Loucy (cell line): Measurements from ENCODE around the gene GALNT7.

Experiments
- H2AFZ ChIP-seq: fragments of 200-600 bp; sonication (generic); 2 replicates; pipeline ENCODE4 v1.6.0; 2016; ENCODE audit warnings: antibody characterized with exemption, mild to moderate bottlenecking, low read length, moderate library complexity
- H3F3A ChIP-seq: fragments of 200-600 bp; 2 replicates; pipeline ENCODE4 v1.6.0; 2016; ENCODE audit warnings: antibody characterized with exemption, low read depth, mild to moderate bottlenecking
- H3K27me3 ChIP-seq: fragments of 200-600 bp; sonication (generic); 2 replicates; pipeline ENCODE4 v1.6.1; 2014; ENCODE audit warnings: low read length, mild to moderate bottlenecking; ENCODE audit not compliant: insufficient read depth, poor library complexity, severe bottlenecking
- H3K36me3 ChIP-seq: fragments of 200-600 bp; sonication (generic); 2 replicates; pipeline ENCODE4 v1.6.1; 2016; ENCODE audit warnings: low read length; ENCODE audit not compliant: insufficient read depth
- H3K4me1 ChIP-seq: fragments of 200-600 bp; sonication (generic); 2 replicates; pipeline ENCODE4 v1.5.1; 2014; ENCODE audit warnings: low read length, mild to moderate bottlenecking; ENCODE audit not compliant: insufficient read depth, poor library complexity, severe bottlenecking
- H3K4me2 ChIP-seq: fragments of 200-600 bp; sonication (generic); 2 replicates; pipeline ENCODE4 v1.6.0; 2014; ENCODE audit warnings: antibody characterized with exemption, low read length, low read depth, mild to moderate bottlenecking; ENCODE audit not compliant: poor library complexity, severe bottlenecking
- H3K4me3 ChIP-seq: fragments of 200-600 bp; sonication (generic); 2 replicates; pipeline ENCODE4 v1.5.1; 2014; ENCODE audit warnings: low read length, mild to moderate bottlenecking, mixed read lengths; ENCODE audit not compliant: poor library complexity, severe bottlenecking
- H3K79me2 ChIP-seq: fragments of 200-600 bp; sonication (generic); 2 replicates; pipeline ENCODE4 v1.6.1; 2014; ENCODE audit warnings: low read length; ENCODE audit not compliant: insufficient read depth
- H3K9ac ChIP-seq: fragments of 200-600 bp; sonication (generic); 2 replicates; pipeline ENCODE4 v1.6.0; 2014; ENCODE audit warnings: mild to moderate bottlenecking, low read depth, low read length, moderate library complexity; ENCODE audit not compliant: poor library complexity, severe bottlenecking
- H3K9me2 ChIP-seq: fragments of 200-600 bp; sonication (generic); replicated peaks from 2 replicates; pipeline ENCODE4 v1.6.1; 2016; ENCODE audit warnings: low read depth, low read length, mixed read lengths
- H3K9me3 ChIP-seq: fragments of 200-600 bp; sonication (generic); 2 replicates; pipeline ENCODE4 v1.6.1; 2014; ENCODE audit warnings: mild to moderate bottlenecking, antibody characterized with exemption, low read length, low read depth; ENCODE audit not compliant: insufficient read depth
- H4K20me1 ChIP-seq: fragments of 200-600 bp; sonication (generic); 2 replicates; pipeline ENCODE4 v1.6.0; 2014; ENCODE audit warnings: antibody characterized with exemption, low read length, mild to moderate bottlenecking; ENCODE audit not compliant: insufficient read depth, poor library complexity, severe bottlenecking
- CTCF ChIP-seq: fragments of 200-600 bp; sonication (generic); conservative IDR thresholded peaks from 2 replicates; pipeline ENCODE4 v1.5.1; 2014; ENCODE audit warnings: mild to moderate bottlenecking, antibody characterized with exemption, low read length
- EZH2phosphoT487 ChIP-seq: fragments of 200-600 bp; IDR thresholded peaks from 2 replicates; pipeline ENCODE4 v1.6.1; 2018; ENCODE audit warnings: antibody characterized with exemption, mild to moderate bottlenecking, moderate library complexity, borderline replicate concordance

Gene GALNT7

GRCh38 chr4:173346074-173346473, 177.5 kb downstream of the GALNT7 start:
- Histone ChIP-seq H4K20me1 (no peaks in the 10 kb centered on the region), H3K4me1 (peaks cover 3% of the 10 kb centered on the region), H3K4me3 (no peak overlapping the region), H3F3A (no peaks in the 10 kb centered on the region), H3K27me3 (no peaks in the 10 kb centered on the region), H2AFZ (no peak overlapping the region), H3K9ac (no peak overlapping the region), H3K9me2 (no peaks in the 10 kb centered on the region), H3K4me2 (no peak overlapping the region), H3K9me3 (no peaks in the 10 kb centered on the region; the same call in 1 of the 2 replicates), H3K36me3 (no peaks in the 10 kb centered on the region), H3K79me2 (peaks cover 7% of the 10 kb centered on the region; the same call in 1 of the 2 replicates)
- TF ChIP-seq EZH2phosphoT487 (no peak), CTCF (no peak)

GRCh38 chr4:173347467-173347866, 178.9 kb downstream of the GALNT7 start:
- Histone ChIP-seq H3K9me3 (no peaks in the 10 kb centered on the region; the same call in 1 of the 2 replicates), H3K4me2 (no peak overlapping the region), H3K4me1 (no peaks in the 10 kb centered on the region), H4K20me1 (no peaks in the 10 kb centered on the region), H3K27me3 (no peaks in the 10 kb centered on the region), H3K4me3 (no peak overlapping the region), H3K9me2 (no peaks in the 10 kb centered on the region), H3K36me3 (no peaks in the 10 kb centered on the region), H3F3A (no peaks in the 10 kb centered on the region), H3K79me2 (peaks cover 7% of the 10 kb centered on the region; the same call in 1 of the 2 replicates), H2AFZ (no peak overlapping the region), H3K9ac (no peak overlapping the region)
- TF ChIP-seq EZH2phosphoT487 (no peak), CTCF (no peak)

- TF ChIP-seq EZH2phosphoT487 (no peak), CTCF (0 out of 2 replicates have a peak, but pooled peaks have one; percentile 10)
Measured at GRCh38 chr4:173357939-173358338, 189.3 kb downstream of the GALNT7 start.

More at GRCh38 chr4:173357939-173358338, 189.3 kb downstream of the GALNT7 start:
- H3K79me2 ChIP-seq, result no peaks in the 10 kb centered on the region
- no peak overlapping the region for H2AFZ ChIP-seq
- H3K27me3 ChIP-seq, result no peaks in the 10 kb centered on the region
- no peaks in the 10 kb centered on the region for H3F3A ChIP-seq
- H3K4me3 ChIP-seq, result no peak overlapping the region
- H3K4me2 ChIP-seq, result no peak overlapping the region
- no peaks in the 10 kb centered on the region for H4K20me1 ChIP-seq
- H3K9me3 ChIP-seq, result no peaks in the 10 kb centered on the region
- H3K9ac ChIP-seq, result no peak overlapping the region
- H3K4me1 ChIP-seq, result peaks cover 7% of the 10 kb centered on the region
- H3K9me2 ChIP-seq, result no peaks in the 10 kb centered on the region
- no peaks in the 10 kb centered on the region for H3K36me3 ChIP-seq
